AG09319 (cell line): ENCODE measurements around the gene ALDH2.

Experiments used
- DNase-seq: peaks from one replicate; pipeline ENCODE4 v3.0.0-alpha.2; 2010; ENCODE audit warnings: low read depth; ENCODE audit errors: extremely low read depth
- TF ChIP-seq, protein P1 (sequence below): IDR thresholded peaks from 2 replicates; pipeline ENCODE4 v1.5.1; 2011; ENCODE audit warnings: low read depth, mild to moderate bottlenecking, inconsistent platforms, low read length, moderate library complexity

The ALDH2 gene

DNA sequence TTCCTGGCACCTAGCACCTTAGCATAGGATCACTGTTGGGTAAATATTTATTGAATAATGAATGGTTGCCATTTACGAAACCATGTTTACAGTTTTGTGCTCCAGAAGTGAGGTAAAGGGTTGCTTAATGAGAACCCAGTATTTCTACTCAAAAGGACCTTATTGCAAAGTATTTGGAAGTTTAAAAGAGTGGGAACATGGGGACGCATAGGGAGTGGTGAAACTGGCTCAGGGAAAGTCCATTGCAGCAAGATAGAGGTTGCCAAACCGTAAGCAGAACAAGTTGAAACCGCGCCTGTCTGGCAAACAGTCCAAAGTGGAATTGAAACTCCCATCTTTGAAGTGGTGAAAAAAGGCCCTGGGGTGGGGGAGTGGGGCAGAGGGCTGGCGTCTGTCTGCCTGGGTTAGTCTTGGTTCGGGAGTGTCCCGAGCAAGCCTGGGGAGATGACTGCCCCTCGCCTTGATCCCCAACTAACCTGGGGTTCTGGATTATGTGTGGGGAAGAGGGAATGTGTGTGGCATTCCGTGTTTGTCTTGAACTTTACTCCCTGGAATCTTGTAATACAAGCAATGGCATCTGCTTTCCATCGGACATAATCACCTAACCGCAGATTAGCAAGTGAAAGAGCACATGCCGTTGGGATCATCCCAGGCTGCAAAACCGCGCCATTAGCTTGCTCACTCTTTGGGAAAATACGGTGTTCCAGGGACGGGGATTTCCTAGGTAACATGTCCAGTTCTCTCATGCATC, 7.2 kb downstream of the ALDH2 start:
- TF ChIP-seq, protein P1, sequence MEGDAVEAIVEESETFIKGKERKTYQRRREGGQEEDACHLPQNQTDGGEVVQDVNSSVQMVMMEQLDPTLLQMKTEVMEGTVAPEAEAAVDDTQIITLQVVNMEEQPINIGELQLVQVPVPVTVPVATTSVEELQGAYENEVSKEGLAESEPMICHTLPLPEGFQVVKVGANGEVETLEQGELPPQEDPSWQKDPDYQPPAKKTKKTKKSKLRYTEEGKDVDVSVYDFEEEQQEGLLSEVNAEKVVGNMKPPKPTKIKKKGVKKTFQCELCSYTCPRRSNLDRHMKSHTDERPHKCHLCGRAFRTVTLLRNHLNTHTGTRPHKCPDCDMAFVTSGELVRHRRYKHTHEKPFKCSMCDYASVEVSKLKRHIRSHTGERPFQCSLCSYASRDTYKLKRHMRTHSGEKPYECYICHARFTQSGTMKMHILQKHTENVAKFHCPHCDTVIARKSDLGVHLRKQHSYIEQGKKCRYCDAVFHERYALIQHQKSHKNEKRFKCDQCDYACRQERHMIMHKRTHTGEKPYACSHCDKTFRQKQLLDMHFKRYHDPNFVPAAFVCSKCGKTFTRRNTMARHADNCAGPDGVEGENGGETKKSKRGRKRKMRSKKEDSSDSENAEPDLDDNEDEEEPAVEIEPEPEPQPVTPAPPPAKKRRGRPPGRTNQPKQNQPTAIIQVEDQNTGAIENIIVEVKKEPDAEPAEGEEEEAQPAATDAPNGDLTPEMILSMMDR, result no peak
- peak; percentile 89 for DNase-seq

DNA sequence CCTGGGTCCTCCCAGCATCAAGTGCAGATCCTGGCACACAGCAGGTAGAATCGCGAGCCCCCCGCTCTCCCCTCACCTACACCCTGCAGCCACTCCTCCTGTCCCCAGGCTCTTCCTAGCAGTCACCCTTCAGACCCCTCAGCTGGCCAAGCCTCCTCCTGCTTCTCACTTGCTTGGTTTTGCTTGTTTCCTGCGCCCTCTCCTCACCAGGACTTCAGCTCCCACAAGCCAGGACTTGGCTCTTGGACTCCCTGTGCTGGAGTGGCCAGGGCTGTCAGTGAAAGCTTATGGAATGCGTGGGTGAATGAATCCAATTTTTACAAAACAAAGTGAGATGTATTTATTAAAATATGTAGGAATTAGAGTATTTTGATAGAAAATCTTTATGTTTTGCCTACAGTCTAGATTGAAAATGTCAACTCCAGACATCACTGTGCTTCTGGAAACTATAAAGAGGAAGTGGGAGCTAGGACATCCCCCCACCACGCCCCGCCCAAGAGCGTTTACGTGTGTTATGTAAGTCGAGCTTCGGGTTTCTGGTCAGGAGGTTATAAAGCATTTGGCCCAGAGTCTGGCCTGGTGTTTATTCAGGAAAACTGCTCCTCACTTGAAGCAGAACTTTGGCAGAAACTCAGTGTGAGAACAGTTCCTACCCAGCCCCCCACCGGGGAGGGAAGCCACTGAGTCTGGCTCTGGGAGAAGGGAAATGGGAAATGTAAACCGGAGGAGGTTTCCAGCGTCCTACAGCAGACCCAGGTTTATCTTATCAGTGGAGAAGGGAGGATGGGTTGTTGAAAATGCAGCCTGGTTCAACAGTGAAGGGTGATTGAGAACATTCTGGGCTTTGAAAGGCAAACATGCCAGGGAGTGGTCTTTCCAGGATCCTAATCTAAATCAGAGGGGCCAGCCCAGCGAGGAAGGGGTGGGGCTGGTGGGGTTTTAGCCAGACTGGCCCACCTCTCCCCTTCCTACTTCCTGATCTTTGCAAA, 8.8 kb downstream of the ALDH2 start:
- TF ChIP-seq, protein P1, result no peak
- peak; percentile 90 for DNase-seq

DNA sequence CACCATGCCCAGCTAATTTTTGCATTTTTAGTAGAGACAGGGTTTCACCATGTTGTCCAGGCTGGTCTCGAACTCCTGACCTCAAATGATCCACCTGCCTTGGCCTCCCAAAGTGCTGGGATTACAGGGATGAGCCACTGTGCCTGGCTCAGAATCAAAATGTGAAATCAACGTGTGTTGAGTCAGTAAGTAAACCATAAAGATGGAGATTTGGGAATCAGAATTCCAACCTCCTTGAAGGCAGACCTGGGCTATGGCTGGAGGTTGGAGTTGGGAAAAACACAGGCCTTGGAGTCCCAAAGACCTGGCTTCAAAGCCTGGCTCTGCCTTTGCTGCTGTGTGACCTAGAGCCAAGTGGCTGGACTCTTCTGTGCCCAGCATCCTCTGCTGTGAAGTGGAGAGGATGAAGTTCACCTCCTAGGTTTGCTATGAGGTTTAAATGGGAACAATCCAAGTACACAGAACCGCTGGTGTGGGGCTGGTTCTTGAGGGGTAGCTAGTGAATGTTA, 10.2 kb downstream of the ALDH2 start:
- TF ChIP-seq, protein P1, result no peak
- DNase-seq, result no peak

DNA sequence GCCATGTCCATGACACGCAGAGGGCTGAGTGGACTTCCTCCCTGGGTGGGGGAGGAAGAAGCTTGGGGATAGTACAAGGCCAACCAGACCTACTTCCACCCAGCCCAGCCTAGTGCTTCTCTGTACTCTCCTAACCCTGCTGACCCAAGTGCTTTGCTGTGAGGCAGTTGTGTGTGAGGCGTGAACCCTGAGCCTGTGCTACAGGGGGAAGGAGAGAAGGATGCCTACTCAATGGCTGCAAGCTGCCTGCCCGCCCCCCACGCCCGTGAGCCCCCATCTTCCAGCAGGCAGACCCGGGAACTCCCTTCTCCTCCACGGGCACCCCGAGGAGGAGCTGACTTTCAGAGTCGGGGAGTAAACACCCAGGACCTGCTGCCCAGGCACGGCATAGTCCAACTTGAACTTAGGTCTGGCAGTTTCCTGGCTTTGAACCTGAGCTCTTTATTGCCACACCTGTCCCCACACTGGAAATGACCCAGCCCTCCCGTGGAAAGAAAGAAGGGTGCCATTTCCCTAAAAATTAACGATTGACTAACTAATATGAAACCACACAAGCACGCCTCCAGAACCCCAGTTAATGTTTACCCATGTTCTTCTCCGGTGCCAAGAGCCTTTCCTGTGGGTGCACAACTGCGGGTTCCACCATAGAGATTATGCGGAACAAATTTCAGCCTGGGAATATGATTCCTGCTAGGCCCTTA, 10.8 kb downstream of the ALDH2 start:
- DNase-seq, result no peak
- TF ChIP-seq, protein P1, result no peak

DNA sequence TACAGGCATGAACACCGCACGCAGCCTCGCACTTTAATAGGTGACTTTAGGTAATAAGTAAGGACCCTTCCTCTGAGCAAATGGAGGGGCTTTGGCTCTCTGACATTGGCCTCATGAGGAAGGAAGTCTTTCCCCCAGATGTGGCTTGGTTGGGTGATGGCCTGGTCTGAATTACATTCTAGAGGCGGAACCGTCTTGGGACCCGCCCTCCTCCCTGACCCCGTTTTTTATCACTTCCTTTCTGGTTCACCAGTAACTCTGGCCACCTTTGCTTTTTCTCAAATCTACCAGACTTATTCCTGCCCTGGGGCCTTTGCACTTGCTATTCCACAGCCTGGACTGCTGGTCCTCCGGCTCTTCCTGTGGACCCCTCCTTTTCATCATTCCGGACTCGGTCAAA, 13.4 kb downstream of the ALDH2 start:
- DNase-seq, result no peak
- TF ChIP-seq, protein P1, result no peak

DNA sequence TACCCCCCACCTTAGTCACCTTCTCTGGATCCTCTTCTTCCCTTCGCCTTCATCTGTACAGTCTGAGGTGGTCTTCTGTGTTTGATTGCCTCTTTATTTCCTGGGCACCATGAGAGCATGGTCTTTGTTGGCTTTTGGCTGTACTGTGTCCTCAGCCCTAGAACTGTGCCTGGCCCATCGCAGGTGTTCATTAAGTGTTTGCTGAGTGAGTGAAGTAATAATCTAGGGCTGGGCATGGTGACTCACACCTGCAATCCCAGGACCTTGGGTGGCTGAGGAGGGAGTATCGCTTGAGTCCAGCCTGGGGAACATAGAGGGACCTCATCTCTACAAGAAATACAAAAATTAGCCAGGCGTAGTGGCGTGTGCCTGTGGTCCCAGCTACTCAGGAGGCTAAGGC, 13.9 kb downstream of the ALDH2 start:
- TF ChIP-seq, protein P1, result no peak

More for the DNA sequence above, 13.9 kb downstream of the ALDH2 start:
- DNase-seq, result no peak
